Panc1 (cell line): ENCODE measurements around the gene SHISA4. TPM values are rescaled to one million over a fixed set of nuclear protein-coding genes. Genes with fewer than 3 reads are reported as not detected.

Experiments used
- ATAC-seq: fragments of 200-7000 bp; cut with Tn5 transposase; 2 replicates; pipeline ENCODE4 v1.9.1; 2020; ENCODE audit warnings: mild to moderate bottlenecking, moderate library complexity
- BruUV-seq: library from RNA; stranded (reverse); fragments of 400-500 nt; replicated peaks from 2 replicates; lab custom pipeline; 2021; lab: Mats Ljungman, UMichigan
- CTCF ChIA-PET: fragments of 300-600 bp; sonication (Branson Sonifier 250); formaldehyde crosslinking; loops from one replicate; lab custom pipeline; 2022; ENCODE audit warnings: antibody characterized with exemption; lab: Charles Lee
- POLR2A ChIA-PET: fragments of 300-600 bp; sonication (Branson Sonifier 250); formaldehyde crosslinking; loops from one replicate; lab custom pipeline; 2022; ENCODE audit warnings: antibody characterized with exemption; lab: Charles Lee
- DNase-seq: peaks from one replicate; pipeline ENCODE4 v3.0.0-alpha.2; 2010; ENCODE audit warnings: low read depth, low spot score
- H3K27ac ChIP-seq: 2 replicates; pipeline ENCODE4 v1.5.1; 2011; ENCODE audit warnings: mild to moderate bottlenecking, low read length, inconsistent platforms
- H3K27me3 ChIP-seq: fragments of 200-500 bp; sonication (Bioruptor generic); 2 replicates; pipeline ENCODE4 v1.6.0; 2014; ENCODE audit warnings: low read length, inconsistent platforms; ENCODE audit not compliant: control insufficient read depth, insufficient read depth
- H3K36me3 ChIP-seq: fragments of 200-500 bp; sonication (Bioruptor generic); 2 replicates; pipeline ENCODE4 v1.5.1; 2014; ENCODE audit warnings: inconsistent platforms, mild to moderate bottlenecking, low read length, moderate library complexity; ENCODE audit not compliant: control insufficient read depth, insufficient read depth
- H3K4me1 ChIP-seq: 2 replicates; pipeline ENCODE4 v1.5.1; 2011; ENCODE audit warnings: inconsistent platforms, mild to moderate bottlenecking, low read length, moderate library complexity; ENCODE audit not compliant: control insufficient read depth, insufficient read depth
- H3K4me3 ChIP-seq, 2 experiments: 2 replicates each; pipeline ENCODE4 v1.5.1; 2011 to 2012; ENCODE audit warnings: low read depth in 2 of 2, low read length in 2 of 2, mild to moderate bottlenecking in 2 of 2, inconsistent platforms in 1 of 2, moderate library complexity in 1 of 2
- H3K9me3 ChIP-seq: fragments of 200-500 bp; sonication (Bioruptor generic); 2 replicates; pipeline ENCODE4 v1.5.1; 2014; ENCODE audit warnings: low read depth, mild to moderate bottlenecking, inconsistent platforms, low read length, moderate library complexity; ENCODE audit not compliant: control insufficient read depth, insufficient read depth
- CTCF ChIP-seq: fragments of 450-650 bp; IDR thresholded peaks from 2 replicates; pipeline ENCODE4 v1.5.1; 2017; ENCODE audit warnings: mild to moderate bottlenecking
- POLR2AphosphoS5 ChIP-seq: IDR thresholded peaks from 2 replicates; pipeline ENCODE4 v1.6.1; 2012; ENCODE audit warnings: mild to moderate bottlenecking, low read depth, low read length, moderate library complexity
- REST ChIP-seq, 2 experiments: IDR thresholded peaks; 2 replicates each; pipeline ENCODE4 v1.6.1; 2011 to 2012; ENCODE audit warnings: low read depth in 2 of 2, control low read depth in 1 of 2, low read length in 1 of 2, mild to moderate bottlenecking in 1 of 2, moderate library complexity in 1 of 2; ENCODE audit not compliant: insufficient read depth in 1 of 2
- SIN3A ChIP-seq: IDR thresholded peaks from 2 replicates; pipeline ENCODE4 v1.6.1; 2012; ENCODE audit warnings: low read depth, mild to moderate bottlenecking, low read length, moderate library complexity, borderline replicate concordance; ENCODE audit not compliant: insufficient read depth
- TCF7L2 ChIP-seq: IDR thresholded peaks from 2 replicates; pipeline ENCODE4 v1.6.1; 2011; ENCODE audit warnings: mild to moderate bottlenecking, low read depth, low read length, inconsistent platforms
- in situ Hi-C: cut with HindIII; loops from 2 replicates; pipeline ENCODE4 v1.10.0; 2016; ENCODE audit warnings: low sequenced_read_pairs, low pct_unique_long_range_greater_than_20kb
- intact Hi-C: fragments of 100-400 bp; cut with micrococcal nuclease; formaldehyde crosslinking; loops from one replicate; pipeline ENCODE4 v1.10.0; 2022; ENCODE audit not compliant: unreplicated experiment
- total RNA-seq: library from RNA; stranded (reverse); gene quantifications from one replicate; pipeline ENCODE4 v1.2.1, GENCODE V29; 2021; ENCODE audit not compliant: unreplicated experiment

The SHISA4 gene
- total RNA-seq, 1 experiment from 2014 or later, result 38.2 TPM

- Histone ChIP-seq H3K4me3 (no peak overlapping the region), H3K27me3 (peaks cover 6% of the 10 kb centered on the region), H3K4me1 (no peaks in the 10 kb centered on the region), H3K36me3 (no peaks in the 10 kb centered on the region), H3K9me3 (no peaks in the 10 kb centered on the region), H3K27ac (no peak overlapping the region)
- CTCF ChIA-PET, result no interaction called here
- ATAC-seq, result no peak
- in situ Hi-C loops, result no loop called here
- intact Hi-C loops, result no loop called here
- POLR2A ChIA-PET, result no interaction called here
- TF ChIP-seq CTCF (no peak), POLR2AphosphoS5 (no peak), SIN3A (no peak), TCF7L2 (no peak), REST (IDR thresholded peaks at IDR 0.05; ENCODE audit: insufficient read depth in 1 of 2, low read depth in 2 of 2, low read length in 1 of 2) (no peak)
- no peak for DNase-seq
- BruUV-seq, result no TSS peak
Measured at GRCh38 chr1:201930803-201931202, 42.1 kb downstream of the SHISA4 start.

- Histone ChIP-seq H3K27ac (no peak overlapping the region), H3K27me3 (peaks cover 6% of the 10 kb centered on the region), H3K36me3 (no peaks in the 10 kb centered on the region), H3K9me3 (no peaks in the 10 kb centered on the region), H3K4me1 (no peaks in the 10 kb centered on the region), H3K4me3 (no peak overlapping the region)
- DNase-seq (no peak), ATAC-seq (no peak)
- ChIA-PET CTCF (no interaction called here), POLR2A (interaction anchor here (0.6 kb wide), 1 partner anchor 24 kb away, joined by 5 read pairs; no protein-coding TSS in a partner anchor)
- TF ChIP-seq CTCF, result no peak
- no peak for TF ChIP-seq SIN3A
- TF ChIP-seq POLR2AphosphoS5, result no peak
- TF ChIP-seq TCF7L2, result no peak
- TF ChIP-seq REST (IDR thresholded peaks at IDR 0.05; ENCODE audit: insufficient read depth in 1 of 2, low read depth in 2 of 2, low read length in 1 of 2), result no peak
- BruUV-seq, result no TSS peak
- intact Hi-C loops, result no loop called here
- in situ Hi-C loops, result no loop called here
Measured at GRCh38 chr1:201933840-201934430, 45.2 kb downstream of the SHISA4 start.
